ENCODE data around the gene ZNF280A.

ZNF280A gene

DNA sequence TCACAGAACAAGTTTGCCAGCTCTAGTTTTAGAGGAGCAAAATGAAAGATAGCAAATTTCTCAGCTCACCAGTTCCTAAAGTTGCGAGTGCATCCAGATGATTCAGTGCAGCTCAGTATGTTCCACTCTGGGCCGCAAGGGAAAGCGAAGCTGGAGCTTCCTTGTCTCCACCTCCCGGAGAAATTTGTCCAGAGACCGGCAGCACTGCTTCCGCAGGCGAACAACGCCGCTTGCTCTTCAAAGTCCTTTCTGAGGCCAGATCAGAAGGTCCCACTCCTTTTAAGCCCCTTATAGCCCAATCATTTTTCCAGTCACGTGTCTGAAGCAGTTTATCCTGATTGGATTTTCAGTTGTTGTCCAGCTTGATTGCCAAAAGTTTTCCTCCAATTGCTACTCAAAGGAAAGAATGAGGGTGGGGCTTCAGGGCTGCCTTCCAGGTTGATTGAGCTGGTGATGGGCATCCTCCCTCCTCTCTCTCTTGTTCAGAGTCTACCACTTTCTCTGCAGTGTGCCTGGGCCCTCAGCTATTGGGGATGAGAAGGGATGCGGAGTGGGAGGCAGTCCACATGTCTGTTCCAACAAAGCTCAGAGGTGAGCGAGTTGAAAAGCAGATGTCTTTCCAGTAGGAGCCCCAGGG lies at the start of gene ZNF280A:
TSS of gene ZNF280A (minus strand) at position 251 of the 637 bp plus-strand sequence. CDS start 4,640 bp downstream, outside the sequence.
- H3K9ac ChIP-seq (ENCODE audit: low read length in 5 of 5): peak within 1 kb of the TSS in 1 of 5 donors; percentile 13
- H3K36me3 ChIP-seq (ENCODE audit: control insufficient read depth in 5 of 5, insufficient read depth in 5 of 5, low read length in 5 of 5): no peaks in the 10 kb centered on the region
- H3K9me3 ChIP-seq (ENCODE audit: control insufficient read depth in 5 of 5, low read length in 5 of 5): no peaks in the 10 kb centered on the region
- peaks cover 0 to 6% (median 0%) of the 10 kb centered on the region in 5 donors for H3K4me1 ChIP-seq (ENCODE audit: control insufficient read depth in 5 of 5, insufficient read depth in 5 of 5, low read length in 5 of 5)
- no peak within 1 kb of the TSS for H3K27ac ChIP-seq (ENCODE audit: low read depth, low read length)
- H3K27me3 ChIP-seq (ENCODE audit: control insufficient read depth in 5 of 5, insufficient read depth in 4 of 5, low read length in 5 of 5): peaks cover 0 to 20% (median 3%) of the 10 kb centered on the region in 5 donors
- H3K4me3 ChIP-seq (ENCODE audit: low read depth in 1 of 5, low read length in 5 of 5): no peak within 1 kb of the TSS

DNA sequence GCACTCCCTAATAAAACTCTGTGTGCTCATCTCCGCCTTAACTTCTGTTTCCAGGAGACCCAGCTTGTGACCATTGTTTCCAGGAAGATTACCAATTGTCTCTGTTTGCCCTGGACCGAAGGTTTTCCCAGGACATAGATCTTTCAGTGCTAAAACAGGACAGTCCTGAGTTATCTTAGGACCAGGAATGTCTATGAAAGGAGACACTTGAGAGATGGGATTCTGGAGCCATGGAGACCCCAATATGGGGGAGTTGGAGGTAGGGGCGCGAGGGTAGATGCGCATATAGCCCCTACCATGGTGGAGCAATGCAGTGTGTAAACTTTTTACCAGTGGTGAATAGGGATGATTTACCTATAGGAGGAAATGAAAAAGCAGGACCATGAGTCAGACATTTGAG lies 49.1 kb upstream of the ZNF280A start:
- H3K9ac ChIP-seq (ENCODE audit: low read length in 5 of 5): no peak overlapping the region
- H3K9me3 ChIP-seq (ENCODE audit: control insufficient read depth in 5 of 5, low read length in 5 of 5): peaks cover 0 to 7% (median 0%) of the 10 kb centered on the region in 5 donors
- no peaks in the 10 kb centered on the region for H3K4me1 ChIP-seq (ENCODE audit: control insufficient read depth in 5 of 5, insufficient read depth in 5 of 5, low read length in 5 of 5)
- H3K27ac ChIP-seq (ENCODE audit: low read depth, low read length): no peak overlapping the region
- peaks cover 8 to 33% (median 15%) of the 10 kb centered on the region in 5 donors for H3K27me3 ChIP-seq (ENCODE audit: control insufficient read depth in 5 of 5, insufficient read depth in 4 of 5, low read length in 5 of 5)
- no peak overlapping the region for H3K4me3 ChIP-seq (ENCODE audit: low read depth in 1 of 5, low read length in 5 of 5)
- H3K36me3 ChIP-seq (ENCODE audit: control insufficient read depth in 5 of 5, insufficient read depth in 5 of 5, low read length in 5 of 5): no peaks in the 10 kb centered on the region

- H3K27me3 ChIP-seq (ENCODE audit: control insufficient read depth in 5 of 5, insufficient read depth in 4 of 5, low read length in 5 of 5): peaks cover 4 to 26% (median 13%) of the 10 kb centered on the region in 5 donors
- no peak overlapping the region for H3K27ac ChIP-seq (ENCODE audit: low read depth, low read length)
- no peak overlapping the region for H3K9ac ChIP-seq (ENCODE audit: low read length in 5 of 5)
- no peaks in the 10 kb centered on the region for H3K4me1 ChIP-seq (ENCODE audit: control insufficient read depth in 5 of 5, insufficient read depth in 5 of 5, low read length in 5 of 5)
- H3K36me3 ChIP-seq (ENCODE audit: control insufficient read depth in 5 of 5, insufficient read depth in 5 of 5, low read length in 5 of 5): no peaks in the 10 kb centered on the region
- no peak overlapping the region for H3K4me3 ChIP-seq (ENCODE audit: low read depth in 1 of 5, low read length in 5 of 5)
- H3K9me3 ChIP-seq (ENCODE audit: control insufficient read depth in 5 of 5, low read length in 5 of 5): peaks cover 0 to 7% (median 0%) of the 10 kb centered on the region in 5 donors
These were observed 45.9 kb upstream of the ZNF280A start for GRCh38 chr22:22565981-22566380.

DNA sequence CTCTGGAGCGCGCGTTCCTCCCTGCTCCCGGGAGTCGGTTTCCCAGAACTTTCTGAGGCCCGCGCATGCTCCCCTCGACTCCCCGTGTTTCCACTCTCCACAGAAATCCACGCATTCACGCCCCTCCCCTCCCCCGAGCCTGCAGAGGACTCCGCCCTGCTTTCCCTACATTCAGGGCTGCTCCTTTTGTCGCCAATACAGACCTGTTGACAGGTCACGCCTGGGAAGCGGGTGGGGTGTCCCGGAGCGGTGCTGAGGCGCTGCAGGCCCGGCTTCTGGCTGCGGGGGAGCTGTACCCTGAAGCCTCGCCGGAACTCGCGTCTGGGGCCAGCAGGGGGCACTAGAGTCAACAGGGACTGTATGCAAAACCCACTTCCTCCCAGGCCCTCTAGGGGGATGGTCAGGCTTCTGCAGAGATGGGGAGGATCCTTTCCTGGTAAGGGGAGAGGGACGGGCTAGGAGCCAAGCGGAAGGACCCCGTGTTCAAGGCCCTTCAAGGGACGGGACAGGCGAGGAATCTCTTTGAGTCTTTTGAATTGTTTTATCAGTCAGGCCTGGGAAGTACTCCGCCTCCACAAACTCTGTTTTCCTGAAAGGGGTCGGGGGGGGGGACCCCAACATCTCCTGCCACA lies 39.0 kb upstream of the ZNF280A start, which contains the start of gene PRAME:
TSS of gene PRAME (minus strand) at position 294 of the 632 bp plus-strand sequence. CDS start 2,433 bp downstream, outside the sequence.
- no peak within 1 kb of the TSS for H3K4me3 ChIP-seq (ENCODE audit: low read depth in 1 of 5, low read length in 5 of 5)

GRCh38 chr22:22558071-22558971 lies 38.3 kb upstream of the ZNF280A start:
- peaks cover 0 to 4% (median 0%) of the 10 kb centered on the region in 5 donors for H3K4me1 ChIP-seq (ENCODE audit: control insufficient read depth in 5 of 5, insufficient read depth in 5 of 5, low read length in 5 of 5)
- no peak overlapping the region for H3K4me3 ChIP-seq (ENCODE audit: low read depth in 1 of 5, low read length in 5 of 5)
- no peak overlapping the region for H3K27ac ChIP-seq (ENCODE audit: low read depth, low read length)

More for the DNA sequence above, 39.0 kb upstream of the ZNF280A start, which contains the start of gene PRAME:
- Histone ChIP-seq H3K36me3 (ENCODE audit: control insufficient read depth in 5 of 5, insufficient read depth in 5 of 5, low read length in 5 of 5) (no peaks in the 10 kb centered on the region), H3K9me3 (ENCODE audit: control insufficient read depth in 5 of 5, low read length in 5 of 5) (no peaks in the 10 kb centered on the region), H3K27me3 (ENCODE audit: control insufficient read depth in 5 of 5, insufficient read depth in 4 of 5, low read length in 5 of 5) (peaks cover 0 to 3% (median 0%) of the 10 kb centered on the region in 5 donors), H3K27ac (ENCODE audit: low read depth, low read length) (no peak within 1 kb of the TSS), H3K9ac (ENCODE audit: low read length in 5 of 5) (no peak within 1 kb of the TSS), H3K4me1 (ENCODE audit: control insufficient read depth in 5 of 5, insufficient read depth in 5 of 5, low read length in 5 of 5) (peaks cover 0 to 4% (median 0%) of the 10 kb centered on the region in 5 donors)

DNA sequence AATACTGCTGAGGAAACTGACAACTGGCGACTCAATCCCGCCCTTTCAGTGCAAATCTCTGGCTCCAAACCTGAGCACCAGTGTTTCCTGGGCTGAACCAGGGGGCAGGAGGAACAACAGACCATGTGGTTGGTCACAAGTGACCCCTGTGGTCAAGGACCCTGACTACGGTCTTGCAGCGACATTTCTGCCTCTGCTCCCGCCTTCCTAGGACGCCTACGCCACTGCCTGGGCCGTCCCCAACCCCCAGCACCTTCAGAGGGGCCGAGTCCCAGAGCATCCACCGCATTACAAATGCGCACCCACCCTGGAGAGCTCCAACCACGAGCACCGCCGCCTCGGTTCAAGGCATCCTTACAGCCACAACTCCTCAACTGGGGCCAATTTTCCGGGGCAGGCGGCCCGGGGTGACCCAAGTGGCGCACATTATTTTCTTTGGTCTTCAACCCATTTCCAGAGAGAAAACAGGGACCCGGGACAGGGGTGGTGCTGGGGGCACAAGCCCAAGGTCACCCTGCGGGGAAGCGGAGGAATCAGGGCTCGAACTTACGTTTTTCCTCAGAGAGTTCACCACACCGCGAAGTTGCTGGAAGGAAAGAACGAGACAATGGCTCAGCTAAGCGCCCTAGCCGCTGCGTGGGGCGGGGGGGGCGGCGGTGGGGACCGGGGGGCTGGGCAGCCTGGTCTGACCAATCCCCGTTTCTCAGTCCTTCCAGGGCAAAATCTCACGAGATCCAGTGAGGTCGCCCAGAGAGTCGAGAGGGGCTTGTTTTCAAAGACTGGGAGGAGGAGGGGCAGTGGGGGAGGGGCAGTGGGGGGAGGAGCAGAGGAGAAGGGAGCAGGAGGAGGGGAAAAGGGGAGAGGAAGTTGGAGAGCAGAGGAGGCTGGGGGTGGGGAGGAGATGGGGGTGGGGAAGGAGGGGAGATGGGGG lies 37.2 kb upstream of the ZNF280A start:
- Histone ChIP-seq H3K9ac (ENCODE audit: low read length in 5 of 5) (no peak overlapping the region), H3K4me1 (ENCODE audit: control insufficient read depth in 5 of 5, insufficient read depth in 5 of 5, low read length in 5 of 5) (peaks cover 0 to 4% (median 0%) of the 10 kb centered on the region in 5 donors), H3K27ac (ENCODE audit: low read depth, low read length) (no peak overlapping the region), H3K27me3 (ENCODE audit: control insufficient read depth in 5 of 5, insufficient read depth in 4 of 5, low read length in 5 of 5) (peaks cover 0 to 3% (median 0%) of the 10 kb centered on the region in 5 donors), H3K4me3 (ENCODE audit: low read depth in 1 of 5, low read length in 5 of 5) (no peak overlapping the region), H3K36me3 (ENCODE audit: control insufficient read depth in 5 of 5, insufficient read depth in 5 of 5, low read length in 5 of 5) (no peaks in the 10 kb centered on the region), H3K9me3 (ENCODE audit: control insufficient read depth in 5 of 5, low read length in 5 of 5) (no peaks in the 10 kb centered on the region)

More at GRCh38 chr22:22558071-22558971, 38.3 kb upstream of the ZNF280A start:
- Histone ChIP-seq H3K27me3 (ENCODE audit: control insufficient read depth in 5 of 5, insufficient read depth in 4 of 5, low read length in 5 of 5) (peaks cover 0 to 3% (median 0%) of the 10 kb centered on the region in 5 donors), H3K9me3 (ENCODE audit: control insufficient read depth in 5 of 5, low read length in 5 of 5) (no peaks in the 10 kb centered on the region), H3K9ac (ENCODE audit: low read length in 5 of 5) (no peak overlapping the region), H3K36me3 (ENCODE audit: control insufficient read depth in 5 of 5, insufficient read depth in 5 of 5, low read length in 5 of 5) (no peaks in the 10 kb centered on the region)

DNA sequence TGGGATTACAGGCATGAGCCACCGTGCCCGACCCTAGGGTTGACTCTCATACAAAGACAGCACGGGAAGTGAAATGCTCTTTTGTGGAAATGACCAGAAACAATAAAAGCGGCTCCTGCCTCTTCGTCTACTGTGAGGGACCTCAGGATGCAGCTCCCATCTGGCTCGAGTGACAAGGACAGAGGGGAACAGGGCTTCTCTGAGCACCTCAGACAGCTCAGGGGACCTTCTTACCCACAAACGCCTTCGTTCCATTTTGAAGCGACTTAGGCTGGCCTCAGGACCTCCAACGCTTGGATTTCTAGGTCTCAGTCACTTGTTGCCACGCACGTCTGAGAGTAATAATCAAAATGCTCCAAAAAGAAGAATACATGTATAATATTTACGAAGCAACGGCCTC lies 36.5 kb upstream of the ZNF280A start:
- Histone ChIP-seq H3K36me3 (ENCODE audit: control insufficient read depth in 5 of 5, insufficient read depth in 5 of 5, low read length in 5 of 5) (no peaks in the 10 kb centered on the region), H3K27me3 (ENCODE audit: control insufficient read depth in 5 of 5, insufficient read depth in 4 of 5, low read length in 5 of 5) (peaks cover 0 to 3% (median 0%) of the 10 kb centered on the region in 5 donors), H3K9me3 (ENCODE audit: control insufficient read depth in 5 of 5, low read length in 5 of 5) (no peaks in the 10 kb centered on the region), H3K4me3 (ENCODE audit: low read depth in 1 of 5, low read length in 5 of 5) (no peak overlapping the region), H3K27ac (ENCODE audit: low read depth, low read length) (no peak overlapping the region), H3K4me1 (ENCODE audit: control insufficient read depth in 5 of 5, insufficient read depth in 5 of 5, low read length in 5 of 5) (peaks cover 0 to 4% (median 0%) of the 10 kb centered on the region in 5 donors), H3K9ac (ENCODE audit: low read length in 5 of 5) (no peak overlapping the region)

- Histone ChIP-seq H3K9ac (ENCODE audit: low read length in 5 of 5) (no peak overlapping the region), H3K27me3 (ENCODE audit: control insufficient read depth in 5 of 5, insufficient read depth in 4 of 5, low read length in 5 of 5) (peaks cover 0 to 5% (median 0%) of the 10 kb centered on the region in 5 donors), H3K4me3 (ENCODE audit: low read depth in 1 of 5, low read length in 5 of 5) (no peak overlapping the region), H3K36me3 (ENCODE audit: control insufficient read depth in 5 of 5, insufficient read depth in 5 of 5, low read length in 5 of 5) (no peaks in the 10 kb centered on the region), H3K9me3 (ENCODE audit: control insufficient read depth in 5 of 5, low read length in 5 of 5) (no peaks in the 10 kb centered on the region), H3K27ac (ENCODE audit: low read depth, low read length) (no peak overlapping the region), H3K4me1 (ENCODE audit: control insufficient read depth in 5 of 5, insufficient read depth in 5 of 5, low read length in 5 of 5) (peaks cover 0 to 4% (median 0%) of the 10 kb centered on the region in 5 donors)
These were observed 35.5 kb upstream of the ZNF280A start for GRCh38 chr22:22555596-22555995.
